ENCODE data around the gene PTBP1.
"Not testable (repeated sequence)": the region's sequence is repeated elsewhere in the genome, so short reads cannot be mapped to it uniquely, and the experiment has no call there.

DNA sequence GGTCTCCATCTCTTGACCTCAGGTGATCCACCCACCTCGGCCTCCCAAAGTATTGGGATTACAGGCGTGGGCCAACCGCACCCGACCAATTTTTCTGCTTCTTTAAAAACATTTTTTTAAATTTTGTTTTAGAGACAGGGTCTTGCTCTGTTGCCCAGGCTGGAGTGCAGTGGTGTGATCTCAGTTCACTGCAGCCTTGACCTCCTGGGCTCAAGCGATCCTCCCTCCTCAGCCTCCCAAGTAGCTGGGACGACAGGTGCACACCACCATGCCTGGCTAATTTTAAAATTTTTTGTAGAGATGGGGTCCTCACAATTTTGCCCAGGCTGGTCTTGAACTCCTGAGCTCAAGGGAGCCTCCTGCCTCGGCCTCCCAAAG, 45.5 kb downstream of the PTBP1 start:
- not testable (repeated sequence) for TF ChIP-seq CTCF (IDR thresholded peaks at IDR 0.05; ENCODE audit: insufficient read depth, low read length, poor library complexity, severe bottlenecking); EZH2phosphoT487 (conservative IDR thresholded peaks at IDR 0.05; ENCODE audit: low read length)

All from SU-DHL-6 (cell line).